Measurements from ENCODE around the gene NDEL1. TPM values are rescaled to one million over a fixed set of nuclear protein-coding genes. Genes with fewer than 3 reads are reported as not detected.

Gene NDEL1
- total RNA-seq, 1 donor from 2014 or later: 68.2 TPM

- no peak for TF ChIP-seq CTCF (IDR thresholded peaks at IDR 0.05)
- peaks cover 34% of the 10 kb centered on the region for H3K36me3 Mint-ChIP-seq (ENCODE audit: unreplicated experiment)
- H3K4me1 Mint-ChIP-seq (ENCODE audit: unreplicated experiment): peaks cover 20% of the 10 kb centered on the region
- H3K27ac Mint-ChIP-seq (ENCODE audit: unreplicated experiment): no peak overlapping the region
- no peak overlapping the region for H3K4me3 Mint-ChIP-seq (ENCODE audit: unreplicated experiment)
- DNase-seq (ENCODE audit: extremely low spot score, unreplicated experiment): no peak
- H3K27me3 Mint-ChIP-seq (ENCODE audit: unreplicated experiment): no peaks in the 10 kb centered on the region
- no peaks in the 10 kb centered on the region for H3K9me3 Mint-ChIP-seq (ENCODE audit: unreplicated experiment)
These were observed 8.1 kb downstream of the NDEL1 start for GRCh38 chr17:8443756-8444155.

- Mint-ChIP-seq H3K9me3 (ENCODE audit: unreplicated experiment) (no peaks in the 10 kb centered on the region), H3K4me1 (ENCODE audit: unreplicated experiment) (peaks cover 20% of the 10 kb centered on the region), H3K27me3 (ENCODE audit: unreplicated experiment) (no peaks in the 10 kb centered on the region), H3K27ac (ENCODE audit: unreplicated experiment) (no peak overlapping the region), H3K36me3 (ENCODE audit: unreplicated experiment) (peaks cover 40% of the 10 kb centered on the region), H3K4me3 (ENCODE audit: unreplicated experiment) (no peak overlapping the region)
- DNase-seq (ENCODE audit: extremely low spot score, unreplicated experiment): no peak
- no peak for TF ChIP-seq CTCF (IDR thresholded peaks at IDR 0.05)
These were observed 8.8 kb downstream of the NDEL1 start for GRCh38 chr17:8444494-8444893.

GRCh38 chr17:8445536-8445935 is 9.9 kb downstream of the NDEL1 start:
- H3K9me3 Mint-ChIP-seq (ENCODE audit: unreplicated experiment): no peaks in the 10 kb centered on the region
- no peak for TF ChIP-seq CTCF (IDR thresholded peaks at IDR 0.05)
- peaks cover 16% of the 10 kb centered on the region for H3K4me1 Mint-ChIP-seq (ENCODE audit: unreplicated experiment)
- H3K36me3 Mint-ChIP-seq (ENCODE audit: unreplicated experiment): peaks cover 42% of the 10 kb centered on the region
- H3K4me3 Mint-ChIP-seq (ENCODE audit: unreplicated experiment): no peak overlapping the region
- H3K27me3 Mint-ChIP-seq (ENCODE audit: unreplicated experiment): no peaks in the 10 kb centered on the region
- DNase-seq (ENCODE audit: extremely low spot score, unreplicated experiment): no peak
- no peak overlapping the region for H3K27ac Mint-ChIP-seq (ENCODE audit: unreplicated experiment)

GRCh38 chr17:8447799-8448198 is 12.1 kb downstream of the NDEL1 start:
- peaks cover 55% of the 10 kb centered on the region for H3K36me3 Mint-ChIP-seq (ENCODE audit: unreplicated experiment)
- no peak for DNase-seq (ENCODE audit: extremely low spot score, unreplicated experiment)
- no peak for TF ChIP-seq CTCF (IDR thresholded peaks at IDR 0.05)
- no peak overlapping the region for H3K4me3 Mint-ChIP-seq (ENCODE audit: unreplicated experiment)
- no peaks in the 10 kb centered on the region for H3K27me3 Mint-ChIP-seq (ENCODE audit: unreplicated experiment)
- H3K27ac Mint-ChIP-seq (ENCODE audit: unreplicated experiment): no peak overlapping the region
- H3K9me3 Mint-ChIP-seq (ENCODE audit: unreplicated experiment): no peaks in the 10 kb centered on the region
- H3K4me1 Mint-ChIP-seq (ENCODE audit: unreplicated experiment): peaks cover 3% of the 10 kb centered on the region

GRCh38 chr17:8448310-8448709 is 12.6 kb downstream of the NDEL1 start:
- H3K36me3 Mint-ChIP-seq (ENCODE audit: unreplicated experiment): peaks cover 55% of the 10 kb centered on the region
- H3K27ac Mint-ChIP-seq (ENCODE audit: unreplicated experiment): no peak overlapping the region
- no peak for TF ChIP-seq CTCF (IDR thresholded peaks at IDR 0.05)

More at GRCh38 chr17:8448310-8448709, 12.6 kb downstream of the NDEL1 start:
- no peak overlapping the region for H3K4me3 Mint-ChIP-seq (ENCODE audit: unreplicated experiment)
- no peaks in the 10 kb centered on the region for H3K27me3 Mint-ChIP-seq (ENCODE audit: unreplicated experiment)
- DNase-seq (ENCODE audit: extremely low spot score, unreplicated experiment): no peak
- H3K9me3 Mint-ChIP-seq (ENCODE audit: unreplicated experiment): no peaks in the 10 kb centered on the region
- H3K4me1 Mint-ChIP-seq (ENCODE audit: unreplicated experiment): peaks cover 2% of the 10 kb centered on the region

All from osteocyte (in vitro differentiated cells).